Activated CD4-positive, CD25-positive, alpha-beta regulatory T cell (primary cell): ENCODE data around the gene PPP1R15A.
"Not testable (repeated sequence)": the region's sequence is repeated elsewhere in the genome, so short reads cannot be mapped to it uniquely, and the experiment has no call there.

Experiments used
- DNase-seq, 4 experiments: peaks; one replicate each; lab custom pipeline; 2025; lab: John Stamatoyannopoulos, UW

PPP1R15A gene

DNA sequence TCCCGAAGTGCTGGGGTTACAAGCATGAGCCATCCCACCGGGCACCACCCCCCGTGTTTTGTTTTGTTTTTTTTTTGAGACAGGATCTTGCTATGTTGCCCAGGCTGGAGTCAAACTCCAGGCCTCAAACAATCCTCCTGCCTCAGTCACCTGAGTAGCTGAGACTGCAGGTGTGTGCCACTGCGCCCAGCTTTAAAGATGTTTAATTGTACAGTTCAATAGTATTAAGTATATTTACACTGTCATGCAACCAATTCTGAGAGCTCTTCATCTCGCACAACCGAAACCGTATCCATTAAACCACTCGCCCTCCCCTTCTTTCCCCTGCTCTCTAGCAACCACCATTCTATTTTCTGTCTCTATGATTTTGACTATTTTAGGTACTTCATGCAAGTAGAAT lies 43.5 kb downstream of the PPP1R15A start:
- no peak for DNase-seq

DNA sequence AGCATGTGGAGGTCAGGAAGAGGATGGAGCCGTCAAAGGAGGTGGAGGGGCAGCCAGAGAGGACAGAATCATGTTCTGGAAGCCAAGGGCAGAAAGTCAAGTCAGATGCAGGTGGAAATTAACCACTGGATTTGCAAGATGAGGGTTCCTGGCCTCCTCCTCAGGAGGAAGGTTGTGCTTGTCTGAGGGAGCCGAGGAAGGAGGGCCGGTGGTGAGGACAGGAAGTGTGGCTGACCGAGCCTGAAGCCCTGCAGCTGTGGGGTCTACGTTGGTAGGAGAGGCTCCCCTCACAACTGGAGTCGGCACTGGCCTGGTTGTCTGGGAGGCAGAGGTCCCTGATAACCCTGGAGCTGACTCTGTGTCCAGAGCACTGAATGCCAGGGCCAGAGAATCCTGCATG lies 45.9 kb downstream of the PPP1R15A start:
- DNase-seq: no peak

DNA sequence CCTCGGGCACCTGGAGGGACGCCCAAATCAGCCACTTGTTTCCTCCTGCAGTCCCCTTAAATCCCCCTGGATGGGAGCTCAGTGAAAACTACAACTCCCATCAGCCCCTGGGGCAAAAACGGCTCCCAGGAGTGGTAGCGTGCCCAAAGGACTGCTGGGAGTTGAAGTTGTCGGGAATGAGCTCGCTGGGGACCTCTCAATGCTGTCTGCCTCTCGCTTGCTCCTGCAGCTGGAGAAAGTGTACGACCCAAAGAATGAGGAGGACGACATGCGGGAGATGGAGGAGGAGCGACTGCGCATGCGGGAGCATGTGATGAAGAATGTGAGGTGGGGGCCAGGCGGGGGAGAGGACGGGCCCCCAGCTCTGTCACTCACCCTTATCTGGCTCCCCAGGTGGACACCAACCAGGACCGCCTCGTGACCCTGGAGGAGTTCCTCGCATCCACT lies 46.6 kb downstream of the PPP1R15A start:
- DNase-seq: no peak

DNA sequence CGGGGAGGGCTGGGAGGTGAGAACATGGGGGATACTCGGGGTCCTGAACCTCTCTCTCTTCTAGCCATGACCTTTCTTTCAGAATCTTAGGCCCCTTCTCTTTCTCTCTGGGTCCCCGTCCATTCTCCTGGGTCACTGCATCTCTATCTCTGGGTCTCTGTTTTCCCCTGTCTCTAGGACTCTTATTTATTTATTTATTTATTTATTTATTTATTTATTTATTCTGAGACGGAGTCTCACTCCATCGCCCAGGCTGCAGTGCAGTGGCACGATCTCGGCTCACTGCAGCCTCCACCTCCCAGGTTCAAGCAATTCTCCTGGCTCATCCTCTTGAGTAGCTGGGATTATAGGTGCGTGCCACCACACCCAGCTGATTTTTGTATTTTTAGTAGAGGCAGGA lies 47.0 kb downstream of the PPP1R15A start:
- not testable (repeated sequence) for DNase-seq

DNA sequence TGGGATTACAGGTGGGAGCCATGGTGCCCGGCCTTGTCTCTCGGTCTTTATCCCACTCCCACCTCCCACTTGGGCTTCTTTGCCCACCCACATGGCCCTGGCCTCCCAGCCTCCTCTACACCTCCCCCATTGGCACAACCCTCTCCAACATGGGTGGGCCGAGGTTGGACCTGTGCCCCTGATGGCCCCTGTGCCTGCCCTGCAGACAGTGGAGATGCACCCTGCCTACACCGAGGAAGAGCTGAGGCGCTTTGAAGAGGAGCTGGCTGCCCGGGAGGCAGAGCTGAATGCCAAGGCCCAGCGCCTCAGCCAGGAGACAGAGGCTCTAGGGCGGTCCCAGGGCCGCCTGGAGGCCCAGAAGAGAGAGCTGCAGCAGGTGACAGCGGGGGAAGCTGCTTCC lies 48.7 kb downstream of the PPP1R15A start:
- DNase-seq: no peak

DNA sequence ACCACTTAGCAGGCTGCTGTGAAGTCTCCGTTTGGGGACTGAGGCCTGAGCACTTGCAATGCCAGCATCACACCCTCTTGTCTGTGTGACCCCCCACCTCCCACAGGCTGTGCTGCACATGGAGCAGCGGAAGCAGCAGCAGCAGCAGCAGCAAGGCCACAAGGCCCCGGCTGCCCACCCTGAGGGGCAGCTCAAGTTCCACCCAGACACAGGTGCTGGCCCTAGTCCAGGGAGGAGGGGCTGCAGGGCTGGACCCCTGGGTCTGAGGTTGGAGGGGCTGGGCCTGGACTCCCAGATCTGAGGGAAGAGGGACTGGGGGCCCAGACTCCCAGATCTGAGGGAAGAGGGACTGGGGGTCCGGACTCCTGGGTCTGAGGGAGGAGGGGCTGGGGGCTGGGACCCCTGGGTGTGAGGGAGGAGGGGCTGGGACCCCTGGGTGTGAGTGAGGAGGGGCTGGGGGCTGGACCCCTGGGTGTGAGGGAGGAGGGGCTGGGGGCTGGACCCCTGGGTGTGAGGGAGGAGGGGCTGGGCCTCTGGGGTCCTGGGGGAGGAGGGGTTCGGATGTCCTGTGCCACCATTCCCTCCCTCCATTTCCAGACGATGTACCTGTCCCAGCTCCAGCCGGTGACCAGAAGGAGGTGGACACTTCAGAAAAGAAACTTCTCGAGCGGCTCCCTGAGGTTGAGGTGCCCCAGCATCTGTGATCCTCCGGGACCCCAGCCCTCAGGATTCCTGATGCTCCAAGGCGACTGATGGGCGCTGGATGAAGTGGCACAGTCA lies 49.7 kb downstream of the PPP1R15A start:
- no peak for DNase-seq

DNA sequence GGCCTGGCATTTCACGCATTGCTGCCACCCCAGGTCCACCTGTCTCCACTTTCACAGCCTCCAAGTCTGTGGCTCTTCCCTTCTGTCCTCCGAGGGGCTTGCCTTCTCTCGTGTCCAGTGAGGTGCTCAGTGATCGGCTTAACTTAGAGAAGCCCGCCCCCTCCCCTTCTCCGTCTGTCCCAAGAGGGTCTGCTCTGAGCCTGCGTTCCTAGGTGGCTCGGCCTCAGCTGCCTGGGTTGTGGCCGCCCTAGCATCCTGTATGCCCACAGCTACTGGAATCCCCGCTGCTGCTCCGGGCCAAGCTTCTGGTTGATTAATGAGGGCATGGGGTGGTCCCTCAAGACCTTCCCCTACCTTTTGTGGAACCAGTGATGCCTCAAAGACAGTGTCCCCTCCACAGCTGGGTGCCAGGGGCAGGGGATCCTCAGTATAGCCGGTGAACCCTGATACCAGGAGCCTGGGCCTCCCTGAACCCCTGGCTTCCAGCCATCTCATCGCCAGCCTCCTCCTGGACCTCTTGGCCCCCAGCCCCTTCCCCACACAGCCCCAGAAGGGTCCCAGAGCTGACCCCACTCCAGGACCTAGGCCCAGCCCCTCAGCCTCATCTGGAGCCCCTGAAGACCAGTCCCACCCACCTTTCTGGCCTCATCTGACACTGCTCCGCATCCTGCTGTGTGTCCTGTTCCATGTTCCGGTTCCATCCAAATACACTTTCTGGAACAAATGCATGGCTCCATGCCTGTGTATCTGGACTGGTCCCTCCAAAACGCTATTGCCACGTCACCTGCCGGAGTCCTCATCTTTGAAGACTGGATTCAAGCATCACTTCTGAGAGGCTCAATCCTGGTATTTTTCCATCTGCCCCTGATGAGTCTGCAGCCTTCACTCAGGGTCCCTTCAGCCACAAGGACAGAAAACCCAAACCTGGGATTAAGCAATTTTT lies 50.6 kb downstream of the PPP1R15A start:
- no peak for DNase-seq

DNA sequence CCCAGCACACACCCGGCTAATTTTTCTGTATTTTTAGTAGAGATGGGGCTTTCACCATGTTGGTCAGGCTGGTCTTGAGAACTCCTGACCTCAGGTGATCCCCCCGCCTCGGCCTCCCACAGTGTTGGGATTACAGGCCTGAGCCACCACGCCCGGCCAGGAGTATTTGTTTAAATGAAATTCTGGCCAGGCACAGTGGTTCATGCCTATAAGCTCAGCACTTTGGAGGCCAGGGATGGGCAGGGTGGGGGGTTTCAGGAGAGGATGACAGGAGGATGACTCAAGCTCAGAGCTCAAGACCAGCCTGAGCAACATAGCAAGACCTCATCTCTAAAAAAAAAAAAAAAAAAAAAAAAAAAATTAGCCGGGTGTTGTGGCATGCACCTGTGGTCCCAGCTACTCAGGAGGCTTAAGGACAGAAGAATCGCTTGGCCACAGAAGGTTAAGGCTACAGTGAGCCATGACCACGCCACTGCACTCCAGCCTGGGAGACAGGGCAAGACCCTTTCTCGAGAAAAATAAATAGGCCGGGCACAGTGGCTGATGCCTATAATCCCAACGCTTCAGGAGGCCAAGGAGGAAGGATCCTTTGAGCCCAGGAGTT lies 53.1 kb downstream of the PPP1R15A start:
- DNase-seq: no peak
